Middle frontal gyrus (tissue), 1 donor: ENCODE measurements around the gene SHANK1.

Source experiments
- DNase-seq: peaks from one replicate; pipeline ENCODE4 v3.0.0-alpha.2; 2015; ENCODE audit warnings: low spot score; ENCODE audit errors: extremely low spot score

Gene SHANK1

GRCh38 chr19:50661023-50661422, 58.6 kb downstream of the SHANK1 start:
- DNase-seq = no peak

- DNase-seq = no peak
These were observed 59.6 kb downstream of the SHANK1 start for GRCh38 chr19:50660088-50660366.

GRCh38 chr19:50659318-50660087, 60.1 kb downstream of the SHANK1 start:
- no peak for DNase-seq

GRCh38 chr19:50658441-50659317, 60.9 kb downstream of the SHANK1 start:
- peak; percentile 78 for DNase-seq

GRCh38 chr19:50657712-50658440, 61.7 kb downstream of the SHANK1 start:
- peak; percentile 96 for DNase-seq

GRCh38 chr19:50657222-50657669, 62.4 kb downstream of the SHANK1 start:
- DNase-seq = no peak

GRCh38 chr19:50654882-50655281, 64.7 kb downstream of the SHANK1 start:
- DNase-seq = no peak

- DNase-seq = no peak
These were observed 66.9 kb downstream of the SHANK1 start for GRCh38 chr19:50652722-50653121.

- no peak for DNase-seq
These were observed 68.4 kb downstream of the SHANK1 start for GRCh38 chr19:50651174-50651573.

GRCh38 chr19:50649433-50650391, 69.9 kb downstream of the SHANK1 start, which contains the start of gene C19orf81:
C19orf81 (plus strand) TSS chr19:50649445; CDS start chr19:50649445, 0 bp downstream.
- no peak for DNase-seq

- DNase-seq = no peak
These were observed 70.9 kb downstream of the SHANK1 start for GRCh38 chr19:50648659-50649058.

- DNase-seq = no peak
These were observed 71.6 kb downstream of the SHANK1 start for GRCh38 chr19:50647879-50648615.

- no peak for DNase-seq
These were observed 73.4 kb downstream of the SHANK1 start for GRCh38 chr19:50646074-50646807.

- DNase-seq = no peak
These were observed 74.5 kb downstream of the SHANK1 start for GRCh38 chr19:50645107-50645506.

GRCh38 chr19:50644315-50644915, 75.2 kb downstream of the SHANK1 start:
- no peak for DNase-seq

- no peak for DNase-seq
These were observed 79.2 kb downstream of the SHANK1 start for GRCh38 chr19:50640368-50640767.

GRCh38 chr19:50639121-50640112, 80.2 kb downstream of the SHANK1 start, which contains the start of gene SYT3:
SYT3 (minus strand) TSS chr19:50639881; CDS start chr19:50637411, 2,470 bp downstream.
- peak; percentile 60 for DNase-seq
